GM12873 (cell line): ENCODE data around the gene AP4S1.

Experiments
- TF ChIP-seq, protein P1 (sequence below): IDR thresholded peaks from 2 replicates; pipeline ENCODE4 v1.5.1; 2012; ENCODE audit warnings: low read depth, mild to moderate bottlenecking, moderate library complexity, low read length, control low read depth; ENCODE audit not compliant: insufficient read depth; ENCODE audit errors: missing control alignments

Gene AP4S1

DNA sequence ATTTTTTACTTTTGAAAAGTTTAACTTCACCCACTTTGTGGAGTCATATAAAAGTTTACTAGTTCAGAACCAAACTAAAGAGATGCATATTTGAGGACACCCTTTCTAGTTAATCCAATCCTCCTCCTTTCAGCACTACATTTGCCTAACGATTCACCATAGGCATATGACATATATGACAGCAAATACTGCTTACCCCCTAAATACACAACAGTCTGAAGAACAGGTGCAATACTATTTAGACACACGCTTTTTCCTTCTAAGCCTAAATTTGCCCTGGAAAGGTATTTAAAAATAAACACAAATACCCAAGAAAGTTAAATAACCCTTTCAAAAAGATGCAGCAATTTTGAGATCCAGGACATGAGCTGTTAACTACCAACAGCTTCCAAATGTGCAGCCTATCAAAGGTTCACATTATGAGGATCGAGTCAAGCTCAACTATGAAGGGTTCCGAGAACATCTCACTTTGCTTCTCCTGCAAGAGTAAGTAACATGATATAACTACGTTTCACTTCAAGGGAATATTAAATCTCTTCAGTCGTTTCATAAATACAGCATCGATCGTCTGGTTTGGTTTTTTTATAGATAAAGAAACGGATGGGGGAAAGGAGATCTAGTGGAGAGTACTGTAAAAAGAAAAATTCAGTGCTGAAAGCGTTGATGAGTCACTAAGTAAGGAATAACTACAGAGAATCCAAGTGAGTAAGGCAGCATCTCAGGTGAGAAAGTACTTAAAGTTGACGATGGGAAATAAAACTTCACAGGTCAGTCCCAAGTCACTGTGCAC lies 677 bp upstream of the AP4S1 start:
- TF ChIP-seq, protein P1, sequence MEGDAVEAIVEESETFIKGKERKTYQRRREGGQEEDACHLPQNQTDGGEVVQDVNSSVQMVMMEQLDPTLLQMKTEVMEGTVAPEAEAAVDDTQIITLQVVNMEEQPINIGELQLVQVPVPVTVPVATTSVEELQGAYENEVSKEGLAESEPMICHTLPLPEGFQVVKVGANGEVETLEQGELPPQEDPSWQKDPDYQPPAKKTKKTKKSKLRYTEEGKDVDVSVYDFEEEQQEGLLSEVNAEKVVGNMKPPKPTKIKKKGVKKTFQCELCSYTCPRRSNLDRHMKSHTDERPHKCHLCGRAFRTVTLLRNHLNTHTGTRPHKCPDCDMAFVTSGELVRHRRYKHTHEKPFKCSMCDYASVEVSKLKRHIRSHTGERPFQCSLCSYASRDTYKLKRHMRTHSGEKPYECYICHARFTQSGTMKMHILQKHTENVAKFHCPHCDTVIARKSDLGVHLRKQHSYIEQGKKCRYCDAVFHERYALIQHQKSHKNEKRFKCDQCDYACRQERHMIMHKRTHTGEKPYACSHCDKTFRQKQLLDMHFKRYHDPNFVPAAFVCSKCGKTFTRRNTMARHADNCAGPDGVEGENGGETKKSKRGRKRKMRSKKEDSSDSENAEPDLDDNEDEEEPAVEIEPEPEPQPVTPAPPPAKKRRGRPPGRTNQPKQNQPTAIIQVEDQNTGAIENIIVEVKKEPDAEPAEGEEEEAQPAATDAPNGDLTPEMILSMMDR = no peak

GRCh38 chr14:31026077-31026449 lies 614 bp downstream of the AP4S1 start, which contains the start of gene STRN3:
Gene STRN3, minus strand, starts transcription at chr14:31026379. Its CDS starts 194 bp downstream, at chr14:31026185.
- TF ChIP-seq, protein P1 = no peak

GRCh38 chr14:31026450-31027235 lies 1.2 kb downstream of the AP4S1 start:
- TF ChIP-seq, protein P1 = no peak

GRCh38 chr14:31027847-31028246 lies 2.4 kb downstream of the AP4S1 start:
- TF ChIP-seq, protein P1 = no peak

- TF ChIP-seq, protein P1 = no peak
These were observed 3.8 kb downstream of the AP4S1 start for GRCh38 chr14:31029016-31029970.

DNA sequence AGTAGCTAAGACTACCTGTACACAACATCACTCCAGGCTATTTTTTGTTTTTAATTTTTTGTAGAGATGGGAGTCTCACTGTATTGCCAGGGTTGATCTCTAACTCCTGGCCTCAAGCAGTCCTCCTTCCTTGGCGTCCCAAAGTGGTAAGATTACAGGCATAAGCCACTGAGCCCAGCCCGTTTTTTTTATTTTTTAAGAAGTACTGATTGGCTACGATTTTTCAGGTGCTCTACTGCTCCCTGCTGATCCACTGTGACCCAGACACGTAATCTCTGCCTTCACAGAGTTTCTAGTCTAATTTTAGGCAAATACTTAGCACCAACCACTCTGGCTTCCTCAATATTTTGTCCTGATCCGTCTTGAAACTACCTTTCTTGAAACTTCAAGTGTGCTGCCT lies 5.0 kb downstream of the AP4S1 start:
- TF ChIP-seq, protein P1 = no peak
